NK-92 (cell line): ENCODE measurements around the gene SOHLH2.

ENCODE experiments used
- DNase-seq: peaks from one replicate; lab custom pipeline; 2025; ENCODE audit not compliant: unreplicated experiment; lab: John Stamatoyannopoulos, UW

Gene SOHLH2

DNA sequence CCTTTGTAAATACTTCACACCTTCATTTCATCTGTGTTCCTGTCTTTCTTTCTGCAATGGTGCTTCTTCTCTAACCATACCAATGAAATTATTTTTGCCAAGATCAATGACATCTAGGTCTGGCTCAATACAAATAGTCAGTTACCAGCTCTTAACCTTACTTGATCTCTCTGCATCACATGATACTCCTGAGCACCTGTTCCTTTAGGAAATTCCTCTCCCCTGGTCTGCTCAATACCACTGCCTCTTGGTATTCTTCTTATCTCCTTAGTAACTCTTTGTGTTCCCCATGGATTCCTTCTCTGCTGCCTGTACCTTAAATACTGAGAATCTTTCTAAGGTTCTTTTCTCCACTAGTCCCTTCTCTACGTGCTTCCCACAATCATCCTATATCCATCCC, 25.9 kb downstream of the SOHLH2 start:
- no peak for DNase-seq

DNA sequence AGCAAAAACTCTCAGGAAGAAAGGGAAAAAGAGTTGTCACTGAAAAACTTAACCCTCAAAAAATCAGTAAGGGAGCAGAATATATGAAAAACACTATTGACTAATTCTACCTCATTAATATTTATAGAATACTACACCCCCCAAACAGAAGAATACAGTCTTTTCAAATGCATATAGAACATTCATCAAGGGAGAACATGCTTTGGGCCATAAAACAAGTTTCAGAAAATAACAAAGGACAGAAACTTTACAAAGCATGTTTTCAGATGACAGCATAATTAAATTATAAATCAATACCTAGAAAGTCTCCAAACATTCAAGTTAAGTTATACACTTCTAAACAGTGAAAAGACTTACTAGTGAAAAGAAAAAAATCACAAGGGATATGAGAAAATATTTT, 30.5 kb downstream of the SOHLH2 start:
- DNase-seq, result no peak

DNA sequence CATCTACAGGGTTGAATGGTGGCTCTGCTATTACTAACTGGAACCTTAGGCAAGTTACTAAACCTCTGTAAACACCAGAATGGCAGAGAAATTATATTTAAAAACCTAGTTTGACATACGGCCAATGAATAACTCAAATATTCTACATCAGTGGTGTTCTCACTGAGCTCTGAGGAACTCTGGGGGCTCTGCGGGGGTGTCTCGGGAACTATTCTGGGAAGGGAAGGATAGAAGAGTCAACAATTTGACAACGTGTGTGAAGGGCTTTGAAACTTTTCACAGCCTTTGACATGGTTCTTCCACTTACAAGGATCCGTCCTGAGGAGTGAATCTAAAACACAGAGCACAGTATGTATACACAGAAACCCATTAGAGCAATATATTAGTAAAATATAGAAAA, 38.7 kb downstream of the SOHLH2 start:
- no peak for DNase-seq

DNA sequence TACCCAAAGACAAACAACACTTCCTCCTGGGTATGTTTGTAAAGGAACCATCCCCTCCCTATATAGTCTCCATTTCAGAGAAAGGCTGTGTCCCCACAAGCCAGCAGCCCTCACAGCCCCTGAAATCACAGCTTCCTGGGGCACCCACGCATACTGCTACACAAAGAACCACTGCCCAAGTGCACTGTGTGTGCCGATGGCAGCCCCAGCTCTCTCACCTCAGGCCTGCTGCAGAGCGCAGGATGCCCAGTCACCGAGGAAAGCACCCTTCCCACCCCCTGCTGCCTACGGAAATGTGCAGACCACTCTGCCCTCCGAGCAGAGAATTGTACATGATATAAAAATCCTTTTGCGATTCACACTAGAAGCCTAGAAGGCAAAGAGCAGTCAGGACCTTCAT, 39.4 kb downstream of the SOHLH2 start:
- DNase-seq, result no peak

DNA sequence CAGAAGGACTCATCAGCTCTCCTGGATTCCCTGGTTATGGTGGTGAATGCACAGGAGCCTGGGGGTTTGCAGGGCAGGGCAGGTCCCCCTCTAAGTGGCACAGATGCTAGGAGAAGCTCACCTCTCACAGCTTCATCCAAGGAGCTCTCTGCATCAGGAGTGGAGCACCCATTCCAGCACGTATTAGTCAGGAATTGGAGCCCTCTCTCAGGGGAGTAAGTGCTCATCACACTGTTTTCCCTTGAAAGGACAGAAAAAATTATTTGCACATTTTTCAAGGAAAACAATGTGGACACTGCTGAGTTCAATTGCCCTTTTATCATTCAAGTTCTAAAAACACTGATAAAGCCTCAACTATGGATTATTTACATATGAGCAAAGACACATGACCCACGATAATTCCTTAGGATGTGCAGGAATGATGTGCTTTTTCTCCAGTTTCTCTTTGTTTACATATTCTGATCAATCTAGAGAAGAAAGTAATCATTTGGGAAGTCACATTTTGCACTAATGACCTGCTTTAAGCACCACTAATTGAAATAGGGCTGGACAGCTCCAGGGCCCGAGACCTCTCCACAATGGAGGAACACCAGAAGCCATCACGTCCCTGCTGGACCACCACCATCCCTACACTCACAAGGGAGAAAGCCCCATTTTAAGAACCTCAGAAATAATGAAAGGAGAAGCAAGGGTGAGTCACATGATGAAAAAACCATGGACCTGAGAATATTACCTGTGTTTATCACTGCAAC, 40.6 kb downstream of the SOHLH2 start:
- no peak for DNase-seq

DNA sequence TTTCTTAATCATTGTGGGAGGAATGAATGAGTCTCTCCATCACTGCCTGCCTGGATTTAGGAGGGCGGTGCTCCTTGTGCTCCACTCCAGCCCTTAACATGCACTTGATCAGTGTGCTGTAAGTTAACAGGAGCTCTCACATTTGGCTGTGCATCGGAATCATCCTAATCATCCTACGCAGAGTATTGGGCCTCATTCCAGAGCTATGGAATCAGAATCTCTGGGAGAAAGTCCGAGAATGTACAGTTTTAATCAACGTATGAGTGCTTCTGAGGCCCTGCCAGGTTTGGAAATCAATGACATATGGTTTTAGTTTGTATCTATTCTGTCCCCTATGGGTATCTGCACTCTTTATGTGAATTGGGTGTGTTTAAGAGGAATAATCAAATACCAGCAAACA, 48.3 kb downstream of the SOHLH2 start:
- DNase-seq, result no peak

DNA sequence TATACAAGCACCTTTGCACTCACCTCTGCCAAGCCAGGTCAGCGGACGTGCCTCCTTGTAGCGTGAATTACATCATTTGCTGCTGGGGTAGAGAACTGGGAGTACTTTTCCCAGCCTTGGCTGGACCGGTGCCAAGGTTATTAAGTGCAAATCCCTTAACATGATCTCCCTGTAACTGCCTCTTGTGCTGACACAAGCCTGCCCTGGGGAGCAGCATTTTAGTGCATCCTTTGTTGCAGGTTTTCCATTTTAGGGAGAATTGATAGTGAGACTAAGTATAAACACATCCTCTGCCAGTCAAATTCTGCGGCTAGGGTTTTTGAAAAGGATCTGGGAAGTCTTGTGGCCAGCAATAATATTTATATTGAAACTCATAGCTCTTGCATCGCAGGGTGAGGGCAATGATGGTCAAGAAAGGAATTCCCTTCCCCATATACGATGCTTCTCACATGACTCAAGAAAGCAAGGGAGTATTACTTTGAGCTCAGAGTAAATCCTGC, 50.5 kb downstream of the SOHLH2 start:
- no peak for DNase-seq

DNA sequence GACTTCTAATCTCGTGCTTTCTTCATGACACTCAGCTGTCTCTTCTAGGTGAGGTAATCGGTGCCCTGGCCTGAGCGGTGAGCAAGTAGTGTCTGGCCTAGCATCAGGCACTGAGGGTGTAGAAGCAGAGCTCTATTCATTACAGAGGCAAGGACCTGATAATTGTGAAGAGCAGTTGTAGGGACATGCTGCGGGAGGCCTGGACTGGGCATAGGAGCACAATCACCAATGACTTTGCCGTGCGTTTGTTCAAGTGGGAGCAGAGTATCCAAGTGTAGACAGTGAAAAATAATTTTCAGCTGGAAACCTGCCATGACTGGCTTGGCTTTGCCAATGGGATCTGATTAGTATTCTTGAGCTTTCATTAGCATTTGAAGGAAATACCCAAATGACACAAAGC, 51.1 kb downstream of the SOHLH2 start:
- no peak for DNase-seq

DNA sequence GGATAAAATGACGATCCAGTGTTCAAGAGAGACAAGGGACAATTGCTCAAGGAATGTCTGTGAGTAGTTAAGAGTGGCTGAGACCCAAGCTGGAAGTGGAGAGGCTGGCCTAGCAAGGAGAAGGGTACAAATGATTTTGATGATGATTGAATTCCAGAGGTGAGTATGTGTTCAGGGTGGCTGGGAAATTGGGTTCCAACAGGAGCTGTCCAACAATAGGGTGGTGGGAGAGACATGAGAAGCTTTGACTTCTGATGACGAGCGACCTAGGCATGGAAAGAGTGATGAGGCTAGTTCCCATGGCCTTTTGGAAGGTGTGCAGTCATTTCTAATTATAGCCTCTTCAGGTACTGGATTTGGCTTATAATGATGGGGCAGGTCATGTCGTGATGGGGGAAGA, 54.1 kb downstream of the SOHLH2 start:
- DNase-seq, result no peak

DNA sequence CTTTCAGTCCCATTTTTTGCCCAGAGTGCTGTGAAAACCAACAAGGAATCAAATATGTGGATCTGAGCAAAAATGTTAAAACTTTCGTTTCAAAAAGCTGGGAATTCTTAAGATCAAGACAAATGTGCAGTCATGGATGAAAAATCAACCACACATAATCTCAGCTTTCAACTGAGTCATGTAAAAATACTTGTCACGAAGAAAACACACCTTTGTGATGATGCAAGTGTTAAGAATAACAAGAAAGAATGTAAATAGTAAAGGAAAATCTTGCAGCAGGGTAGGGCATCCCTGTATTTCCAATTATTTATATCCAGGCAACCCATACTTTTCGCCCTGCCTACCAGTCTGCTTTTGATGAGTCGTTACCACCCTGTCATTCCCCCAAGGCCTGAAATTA, 55.7 kb downstream of the SOHLH2 start:
- DNase-seq, result no peak

DNA sequence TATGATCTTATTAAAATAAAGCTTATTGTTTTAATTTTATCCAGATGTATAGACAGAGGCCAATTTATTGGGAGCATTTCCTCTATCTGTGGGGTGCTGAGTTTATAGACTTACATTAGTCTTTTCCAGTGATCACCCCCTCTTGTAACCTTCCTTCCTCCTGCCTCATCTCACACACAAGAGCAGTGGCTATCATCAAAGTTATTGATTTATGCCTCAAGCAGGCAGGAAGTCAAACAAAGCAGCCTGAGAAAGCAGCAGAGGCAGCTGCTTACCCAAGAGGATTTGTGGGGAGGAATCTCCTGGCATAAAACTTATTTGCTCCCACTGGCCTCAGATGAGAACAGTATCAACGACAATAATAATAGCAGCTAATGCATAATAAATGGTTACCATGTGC, 56.9 kb downstream of the SOHLH2 start:
- no peak for DNase-seq

DNA sequence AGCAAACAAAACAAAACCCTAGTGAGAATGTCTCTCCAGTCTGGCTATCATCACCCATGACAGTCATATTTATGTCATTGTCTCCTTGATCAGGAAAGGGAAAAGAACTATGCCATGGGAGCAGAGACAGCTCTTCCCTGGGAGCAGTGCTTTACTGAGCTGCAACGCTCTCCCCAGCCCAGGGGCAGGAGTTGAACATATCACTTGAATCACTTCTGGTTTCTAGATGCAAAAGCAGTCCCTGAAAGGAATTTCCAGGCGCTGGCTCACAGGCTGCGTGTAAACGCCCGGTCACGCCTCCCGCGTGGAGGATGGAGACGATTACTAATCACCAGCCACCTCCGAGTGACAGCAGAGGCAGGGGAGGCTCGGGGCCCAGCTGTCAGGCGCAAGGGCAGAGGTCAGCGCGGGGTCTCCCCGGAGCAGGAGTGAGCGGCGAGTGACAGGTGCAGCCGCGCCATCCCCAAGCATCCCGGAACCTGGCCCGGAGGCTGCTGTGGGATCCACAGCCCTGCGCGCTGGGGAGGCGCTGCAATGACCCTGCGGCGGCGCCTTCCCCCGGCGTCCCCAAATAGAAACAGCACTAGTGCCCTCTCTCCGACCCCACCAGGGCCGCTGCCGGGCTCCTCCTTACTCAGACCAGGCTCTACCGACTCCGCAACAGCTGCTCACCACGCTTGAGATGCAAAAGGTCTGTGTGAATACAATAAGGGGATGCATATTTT, 59.6 kb downstream of the SOHLH2 start:
- DNase-seq, result no peak

DNA sequence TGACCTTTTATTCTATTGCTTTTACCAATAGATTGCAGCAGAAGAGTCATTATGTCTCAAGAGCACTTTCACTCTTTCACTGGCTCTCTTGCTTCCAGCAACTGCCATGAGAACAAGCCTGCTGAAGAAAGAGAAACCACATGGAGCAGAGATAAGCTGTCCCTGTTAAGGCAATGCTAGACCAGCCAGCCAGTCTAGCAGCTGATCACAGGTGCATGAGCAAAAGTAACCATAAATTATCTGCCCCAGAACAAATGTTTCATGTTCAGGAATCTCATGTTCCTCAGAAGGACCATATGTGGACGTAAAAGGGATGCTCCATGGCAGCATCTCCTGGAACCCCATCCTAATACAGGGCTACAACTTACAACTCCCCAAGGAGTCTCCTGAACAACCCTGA, 62.8 kb downstream of the SOHLH2 start:
- DNase-seq, result no peak

DNA sequence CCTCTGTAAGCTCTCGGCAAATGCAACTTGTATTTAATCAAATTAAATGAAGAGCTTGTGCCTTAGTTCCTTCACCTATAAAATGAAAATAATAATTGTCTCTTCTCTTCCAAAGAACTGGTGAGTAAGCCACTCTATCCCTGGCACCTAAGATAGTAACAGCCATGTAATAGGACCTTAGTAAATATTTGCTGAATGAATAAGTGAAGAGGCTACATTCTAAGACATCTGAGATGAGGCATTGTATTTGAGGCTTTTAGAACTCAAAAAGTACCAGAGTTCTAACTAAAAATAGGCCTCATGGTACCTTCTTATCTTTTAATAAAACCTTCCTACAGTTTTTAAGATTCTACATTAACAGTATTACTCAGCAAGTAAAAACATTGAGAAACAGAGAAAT, 65.9 kb downstream of the SOHLH2 start:
- no peak for DNase-seq

DNA sequence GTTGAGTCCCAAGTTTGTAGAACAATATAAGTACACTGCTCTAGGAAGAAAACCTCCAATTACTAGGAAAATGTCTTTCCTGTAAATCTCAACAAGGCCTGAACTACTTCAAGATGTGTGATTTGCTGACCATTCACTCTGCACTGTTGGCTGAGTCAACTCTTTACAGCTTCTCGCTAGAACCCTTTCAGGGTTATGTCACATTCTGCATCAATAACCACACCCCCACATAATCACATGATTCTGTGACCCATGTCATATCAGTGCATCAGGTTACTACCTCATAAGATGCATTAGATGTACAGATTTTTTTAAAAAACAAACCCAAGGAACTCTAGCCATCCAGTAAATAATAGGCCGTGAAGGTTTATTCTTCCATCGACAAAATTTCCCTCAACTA, 67.0 kb downstream of the SOHLH2 start:
- DNase-seq, result no peak

DNA sequence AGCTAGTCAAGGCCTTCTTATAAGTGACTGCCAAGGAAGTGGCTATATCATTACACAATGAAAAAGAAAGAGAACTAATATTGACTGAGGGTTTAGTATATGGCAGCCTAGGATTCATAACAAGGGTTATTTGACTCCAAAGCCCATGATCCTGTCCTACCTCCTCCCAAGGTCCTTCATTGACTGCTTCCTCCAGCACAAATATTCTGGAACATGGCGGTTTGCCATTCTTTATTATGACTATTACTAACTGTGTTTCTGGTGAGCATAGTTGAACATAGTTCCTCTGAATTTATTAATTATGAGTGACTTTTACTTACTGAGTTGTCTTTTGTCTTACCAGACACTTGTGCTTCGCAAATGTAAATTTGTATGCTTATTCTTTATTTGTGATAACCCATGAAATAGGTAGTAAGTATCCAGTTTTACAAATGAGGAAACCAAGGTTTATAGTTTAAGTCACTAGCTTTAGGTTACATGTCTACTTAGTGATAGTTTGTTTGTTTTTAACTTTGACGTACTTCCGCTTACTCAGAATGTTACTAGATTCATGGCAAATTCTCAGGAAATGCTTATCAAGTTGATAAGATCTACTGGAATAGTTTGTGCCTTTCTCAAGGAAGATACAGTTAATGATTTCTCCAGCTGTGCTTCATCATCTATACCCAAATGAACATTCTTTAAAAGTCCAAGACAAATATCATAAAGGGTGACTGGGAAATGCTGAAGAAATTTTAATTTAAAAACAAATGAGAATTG, 67.7 kb downstream of the SOHLH2 start:
- no peak for DNase-seq

DNA sequence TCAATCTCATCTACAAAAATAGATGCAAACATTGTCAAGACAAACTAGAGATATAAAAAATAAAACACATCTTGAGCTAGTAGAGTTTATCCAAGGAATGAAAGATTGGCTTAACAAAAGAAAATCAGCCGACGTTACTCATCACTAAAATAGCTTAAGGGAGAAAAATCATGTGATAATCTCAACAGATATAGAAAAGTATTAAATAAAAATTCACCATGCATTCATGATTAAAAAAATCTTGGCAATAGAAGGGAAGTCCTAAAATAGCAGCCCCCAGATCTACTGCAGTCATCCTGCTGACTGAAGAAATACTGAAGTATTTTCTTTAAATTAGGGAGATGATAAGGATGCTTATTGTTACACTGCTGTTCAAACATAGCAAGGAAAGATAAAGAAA, 70.6 kb downstream of the SOHLH2 start:
- DNase-seq, result no peak

DNA sequence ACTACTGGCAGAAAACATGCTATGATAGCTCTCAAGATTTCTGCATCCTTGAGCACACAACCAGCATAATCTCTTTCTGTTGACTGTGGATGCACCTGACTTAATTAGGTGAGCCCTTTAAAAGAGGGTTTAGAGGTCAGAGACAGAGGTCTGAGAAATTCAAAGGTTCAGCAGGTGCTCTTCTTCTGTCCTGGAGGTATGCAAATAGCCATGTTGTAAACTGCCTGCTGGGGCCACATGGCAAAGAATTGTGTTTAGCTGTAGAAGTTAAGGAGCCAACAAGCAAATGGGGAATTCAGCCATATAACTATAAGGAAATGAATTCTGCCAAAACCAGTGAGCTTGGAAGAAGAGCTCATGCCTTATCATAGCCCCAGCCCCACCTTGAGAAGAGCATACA, 71.6 kb downstream of the SOHLH2 start:
- DNase-seq, result no peak

DNA sequence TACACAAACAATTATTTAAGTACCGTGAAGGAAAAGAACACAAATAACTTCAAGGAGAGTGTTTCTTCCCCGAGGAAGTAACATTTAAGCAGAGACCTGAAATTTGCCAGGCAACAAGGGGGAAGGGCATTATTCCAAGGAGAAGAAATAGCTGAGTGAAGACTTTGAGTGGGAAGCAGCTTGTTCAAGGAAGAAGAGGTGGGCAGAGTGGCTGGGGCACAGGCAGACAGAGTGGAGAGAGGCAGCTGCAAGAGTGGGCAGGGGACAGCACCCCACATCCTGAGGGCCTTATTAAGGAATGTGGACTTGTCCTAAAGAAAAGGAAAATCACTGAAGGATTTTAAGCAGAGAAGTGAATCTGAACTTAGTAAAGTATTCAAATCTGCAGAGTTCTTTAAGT, 78.5 kb downstream of the SOHLH2 start:
- no peak for DNase-seq

DNA sequence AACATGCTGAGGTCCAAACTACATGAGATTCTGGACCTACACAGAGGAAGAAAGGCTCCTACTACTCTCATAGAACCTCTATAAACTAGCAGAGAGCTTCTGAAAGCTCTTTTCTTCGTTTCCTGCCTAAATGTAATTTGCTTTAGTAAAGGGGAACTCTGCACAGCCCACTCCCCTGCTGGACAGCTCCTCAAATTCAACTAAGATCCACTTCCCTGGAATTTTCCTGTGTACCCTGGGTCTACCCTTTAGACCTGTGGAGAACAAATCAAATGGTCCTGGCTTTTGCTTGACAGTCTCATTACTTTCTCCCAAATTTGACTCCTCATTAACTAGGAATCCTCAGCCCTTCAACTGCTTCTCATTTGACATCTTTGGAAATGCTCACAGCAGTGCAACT, 79.7 kb downstream of the SOHLH2 start:
- DNase-seq, result no peak

DNA sequence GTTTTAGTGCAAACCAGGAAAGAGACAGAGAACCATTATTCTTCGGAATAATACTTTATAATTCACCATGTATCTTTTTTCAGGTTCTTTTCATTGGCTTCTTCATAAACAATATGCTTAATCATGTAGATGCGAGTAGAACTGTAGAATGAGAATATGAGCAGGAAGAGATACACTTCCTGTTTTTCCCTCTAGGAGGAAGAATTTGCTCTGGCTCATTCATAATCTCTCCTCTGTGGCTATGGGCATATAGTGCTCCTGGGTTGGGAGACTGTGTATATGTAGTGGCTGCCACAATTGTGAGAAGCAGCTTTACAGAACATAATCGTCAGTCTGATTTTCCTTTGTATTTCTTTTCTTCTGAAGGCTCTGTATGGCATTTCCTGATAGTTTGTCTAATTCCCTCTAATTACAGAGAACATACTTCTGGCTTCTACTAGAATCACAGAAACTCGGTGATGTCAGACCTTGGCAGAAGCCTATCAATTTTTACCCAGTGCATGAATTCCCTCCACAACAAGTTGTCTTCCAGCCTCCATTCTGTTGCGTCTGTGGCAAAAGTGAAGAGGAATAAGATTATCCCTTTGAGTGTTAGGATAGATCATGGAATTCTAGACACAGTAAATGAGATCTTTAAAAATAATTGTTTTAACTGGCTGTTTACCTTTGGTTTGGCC, 80.3 kb downstream of the SOHLH2 start:
- DNase-seq, result no peak
